Astrocyte (in vitro differentiated cells and primary cell): ENCODE data around the gene ALDH1A3. TPM values are rescaled to one million over a fixed set of nuclear protein-coding genes. Genes with fewer than 3 reads are reported as not detected.

ENCODE experiments used
- DNase-seq: peaks from one replicate; pipeline ENCODE4 v3.0.0-alpha.2; 2010; ENCODE audit warnings: low read depth
- FAIRE-seq: peaks from 2 replicates; lab custom pipeline; 2011; peaks lifted over from hg19 to GRCh38; lab: Jason Lieb, UNC
- H2AFZ ChIP-seq: 2 replicates; pipeline ENCODE4 v1.6.0; 2012; ENCODE audit warnings: low read depth, low read length, inconsistent platforms
- H3K27ac ChIP-seq: 2 replicates; pipeline ENCODE4 v1.5.1; 2011; ENCODE audit warnings: low read depth, low read length, inconsistent platforms
- H3K27me3 ChIP-seq: 2 replicates; pipeline ENCODE4 v1.6.0; 2011; ENCODE audit warnings: low read length, inconsistent platforms; ENCODE audit not compliant: insufficient read depth
- H3K36me3 ChIP-seq: 2 replicates; pipeline ENCODE4 v1.5.1; 2011; ENCODE audit warnings: low read length, inconsistent platforms; ENCODE audit not compliant: insufficient read depth
- H3K4me1 ChIP-seq: 2 replicates; pipeline ENCODE4 v1.5.1; 2011; ENCODE audit warnings: low read length, inconsistent platforms; ENCODE audit not compliant: insufficient read depth
- H3K4me2 ChIP-seq: 2 replicates; pipeline ENCODE4 v1.6.0; 2012; ENCODE audit warnings: low read length, inconsistent platforms
- H3K4me3 ChIP-seq: 2 replicates; pipeline ENCODE4 v1.5.1; 2011; ENCODE audit warnings: low read depth, mild to moderate bottlenecking, low read length, inconsistent platforms; ENCODE audit not compliant: insufficient read depth
- H3K79me2 ChIP-seq: 2 replicates; pipeline ENCODE4 v1.6.0; 2012; ENCODE audit warnings: mild to moderate bottlenecking, low read length, inconsistent platforms; ENCODE audit not compliant: insufficient read depth
- H3K9ac ChIP-seq: 2 replicates; pipeline ENCODE4 v1.6.0; 2012; ENCODE audit warnings: mild to moderate bottlenecking, low read length, inconsistent platforms
- H3K9me3 ChIP-seq: 2 replicates; pipeline ENCODE4 v1.5.1; 2012; ENCODE audit warnings: low read depth, mild to moderate bottlenecking, low read length, inconsistent platforms; ENCODE audit not compliant: insufficient read depth
- H4K20me1 ChIP-seq: 2 replicates; pipeline ENCODE4 v1.6.0; 2012; ENCODE audit warnings: low read length, inconsistent platforms; ENCODE audit not compliant: insufficient read depth
- H3K27ac Mint-ChIP-seq: one replicate; pipeline ENCODE4 v1.8.0; 2021; ENCODE audit warnings: mild to moderate bottlenecking, mixed read lengths; ENCODE audit not compliant: unreplicated experiment
- H3K27me3 Mint-ChIP-seq: one replicate; pipeline ENCODE4 v1.8.0; 2021; ENCODE audit warnings: low read depth, mixed read lengths; ENCODE audit not compliant: unreplicated experiment
- H3K36me3 Mint-ChIP-seq: one replicate; pipeline ENCODE4 v1.8.0; 2021; ENCODE audit warnings: low read depth, mixed read lengths; ENCODE audit not compliant: unreplicated experiment
- H3K4me1 Mint-ChIP-seq: one replicate; pipeline ENCODE4 v1.8.0; 2021; ENCODE audit warnings: low read depth, mixed read lengths; ENCODE audit not compliant: unreplicated experiment
- H3K4me3 Mint-ChIP-seq: one replicate; pipeline ENCODE4 v1.8.0; 2021; ENCODE audit warnings: mild to moderate bottlenecking, moderate library complexity, mixed read lengths; ENCODE audit not compliant: unreplicated experiment
- H3K9me3 Mint-ChIP-seq: one replicate; pipeline ENCODE4 v1.8.0; 2021; ENCODE audit warnings: mild to moderate bottlenecking, mixed read lengths; ENCODE audit not compliant: unreplicated experiment
- CTCF ChIP-seq: IDR thresholded peaks from 2 replicates; pipeline ENCODE4 v1.5.1; 2011; ENCODE audit warnings: low read depth, mild to moderate bottlenecking, inconsistent platforms, low read length, moderate library complexity; ENCODE audit not compliant: insufficient read depth
- EZH2 ChIP-seq: IDR thresholded peaks from 2 replicates; pipeline ENCODE4 v1.6.1; 2012; ENCODE audit warnings: mild to moderate bottlenecking, low read length, inconsistent platforms; ENCODE audit not compliant: insufficient read depth
- total RNA-seq: library from RNA; stranded (reverse); gene quantifications from 2 replicates; pipeline ENCODE4 v1.2.1, GENCODE V29; 2021

ALDH1A3 gene
- total RNA-seq, 1 donor from 2014 or later = 0.95 TPM

- Histone ChIP-seq H3K27ac (no peak overlapping the region), H3K9me3 (no peaks in the 10 kb centered on the region), H2AFZ (peak overlapping the region; percentile 79), H3K9ac (peak overlapping the region; percentile 69), H3K79me2 (no peaks in the 10 kb centered on the region), H3K4me3 (peak overlapping the region; percentile 56), H3K27me3 (peaks cover 12% of the 10 kb centered on the region), H3K4me1 (peaks cover 7% of the 10 kb centered on the region), H3K4me2 (peak overlapping the region; percentile 94), H3K36me3 (no peaks in the 10 kb centered on the region), H4K20me1 (peaks cover 3% of the 10 kb centered on the region)
- TF ChIP-seq CTCF = no peak
- TF ChIP-seq EZH2 = peak; percentile 34
- FAIRE-seq (no peak), DNase-seq (peak; percentile 14)
- H3K4me1 Mint-ChIP-seq = no peaks in the 10 kb centered on the region
- H3K36me3 Mint-ChIP-seq = no peaks in the 10 kb centered on the region
- H3K4me3 Mint-ChIP-seq = peak overlapping the region; percentile 34
- peaks cover 66% of the 10 kb centered on the region for H3K27me3 Mint-ChIP-seq
- H3K9me3 Mint-ChIP-seq = no peaks in the 10 kb centered on the region
- H3K27ac Mint-ChIP-seq = no peak overlapping the region
Observed at GRCh38 chr15:100919481-100920405, 40.1 kb downstream of the ALDH1A3 start.

GRCh38 chr15:100920516-100921135, 41.0 kb downstream of the ALDH1A3 start:
- Mint-ChIP-seq H3K4me3 (peak overlapping the region; percentile 36), H3K9me3 (no peaks in the 10 kb centered on the region), H3K27me3 (peaks cover 62% of the 10 kb centered on the region), H3K36me3 (no peaks in the 10 kb centered on the region), H3K4me1 (no peaks in the 10 kb centered on the region), H3K27ac (no peak overlapping the region)
- TF ChIP-seq CTCF (no peak), EZH2 (no peak)
- Histone ChIP-seq H3K27ac (no peak overlapping the region), H3K79me2 (no peaks in the 10 kb centered on the region), H3K27me3 (peaks cover 12% of the 10 kb centered on the region), H3K4me2 (peak overlapping the region; percentile 94), H4K20me1 (peaks cover 3% of the 10 kb centered on the region), H3K9ac (no peak overlapping the region), H3K9me3 (no peaks in the 10 kb centered on the region), H3K36me3 (no peaks in the 10 kb centered on the region), H3K4me1 (peaks cover 7% of the 10 kb centered on the region), H3K4me3 (no peak overlapping the region), H2AFZ (no peak overlapping the region)
- DNase-seq (no peak), FAIRE-seq (no peak)
